Measurements from ENCODE around the gene KCNG3. TPM values are rescaled to one million over a fixed set of nuclear protein-coding genes. Genes with fewer than 3 reads are reported as not detected.
A peak's percentile ranks its signal among the peaks of the same experiment; 100 is the strongest.

KCNG3 gene
- total and polyA plus RNA-seq, 2 of the 13 experiments (the other 11 are each of a cell fraction or from before 2014, with no cell fraction given): 2.8 to 4.8 TPM

DNA sequence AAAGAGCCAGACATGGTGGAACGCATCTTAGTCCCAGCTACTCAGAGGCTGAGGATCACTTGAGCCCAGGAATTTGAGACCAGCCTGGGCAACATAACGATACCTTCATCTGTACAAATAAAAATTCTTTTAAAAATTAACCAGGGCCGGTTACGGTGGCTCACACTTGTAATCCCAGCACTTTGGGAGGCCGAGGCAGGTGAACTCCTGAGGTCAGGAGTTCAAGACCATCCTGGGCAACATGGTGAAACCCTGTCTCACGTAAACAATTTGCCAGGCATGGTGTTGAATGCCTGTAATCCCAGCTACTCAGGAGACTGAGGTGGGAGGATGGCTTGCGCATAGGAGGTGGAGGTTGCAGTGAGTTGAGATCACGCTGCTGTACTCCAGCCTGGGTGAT lies 25.8 kb upstream of the KCNG3 start:
- Histone ChIP-seq H4K20me1 (ENCODE audit: insufficient read depth, low read length) (no peaks in the 10 kb centered on the region), H3K9ac (ENCODE audit: insufficient read depth, low read depth, low read length) (no peak overlapping the region), H3K4me2 (ENCODE audit: low read depth, low read length) (no peak overlapping the region; the same call in 1 of the 2 replicates), H3K9me3 (ENCODE audit: low read length) (no peaks in the 10 kb centered on the region), H3K4me3 (replicated peaks in 1 of 3; ENCODE audit: insufficient read depth in 1 of 3, low read depth in 2 of 3, low read length in 3 of 3) (no peak overlapping the region), H3K27me3 (ENCODE audit: control insufficient read depth in 1 of 2, insufficient read depth in 2 of 2, low read length in 2 of 2) (no peaks in the 10 kb centered on the region), H3K27ac (ENCODE audit: extremely low read length, insufficient read depth, low read length) (no peak overlapping the region), H2AFZ (ENCODE audit: low read length) (no peak overlapping the region), H3K36me3 (replicated peaks in 1 of 2; ENCODE audit: control insufficient read depth in 1 of 2, insufficient read depth in 2 of 2, low read length in 2 of 2) (no peaks in the 10 kb centered on the region; a peak in 1 of 5 replicates), H3K79me2 (ENCODE audit: insufficient read depth, low read length) (no peaks in the 10 kb centered on the region), H3K4me1 (ENCODE audit: insufficient read depth, low read length) (peaks cover 13% of the 10 kb centered on the region)
- peak; percentile 67 for ATAC-seq
- DNase-seq (ENCODE audit: low spot score): peak; percentile 23
- in situ Hi-C loops (cut with HindIII; ENCODE audit: extremely low pct_ligation_motif_present, low pct_unique_long_range_greater_than_20kb): no loop called here
- WGBS (ENCODE audit: low lambda C conversion rate): 51% methylated on average over 8 of the region's 8 CpGs
- no TSS peak for BruUV-seq (replicated peaks)
- ChIA-PET POLR2A (no interaction called here), CTCF (ENCODE audit: low intra/inter-chr PET ratio, low total read pairs) (no interaction called here)
- intact Hi-C loops (cut with micrococcal nuclease; ENCODE audit: unreplicated experiment): no loop called here
- FAIRE-seq: peak; percentile 65
- TF ChIP-seq, protein P1, sequence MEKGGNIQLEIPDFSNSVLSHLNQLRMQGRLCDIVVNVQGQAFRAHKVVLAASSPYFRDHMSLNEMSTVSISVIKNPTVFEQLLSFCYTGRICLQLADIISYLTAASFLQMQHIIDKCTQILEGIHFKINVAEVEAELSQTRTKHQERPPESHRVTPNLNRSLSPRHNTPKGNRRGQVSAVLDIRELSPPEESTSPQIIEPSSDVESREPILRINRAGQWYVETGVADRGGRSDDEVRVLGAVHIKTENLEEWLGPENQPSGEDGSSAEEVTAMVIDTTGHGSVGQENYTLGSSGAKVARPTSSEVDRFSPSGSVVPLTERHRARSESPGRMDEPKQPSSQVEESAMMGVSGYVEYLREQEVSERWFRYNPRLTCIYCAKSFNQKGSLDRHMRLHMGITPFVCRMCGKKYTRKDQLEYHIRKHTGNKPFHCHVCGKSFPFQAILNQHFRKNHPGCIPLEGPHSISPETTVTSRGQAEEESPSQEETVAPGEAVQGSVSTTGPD (CRISPR knock-in tag; IDR thresholded peaks at IDR 0.05): no peak
- peak; percentile 70 for TF ChIP-seq RARA (CRISPR knock-in tag; IDR thresholded peaks at IDR 0.05)
- TF ChIP-seq SOX6 (IDR thresholded peaks at IDR 0.05): no peak
- 0 out of 2 replicates have a peak, but pooled peaks have one; percentile 19 for TF ChIP-seq SOX6 (CRISPR knock-in tag; IDR thresholded peaks at IDR 0.05)
- no peak for TF ChIP-seq TBX3 (IDR thresholded peaks at IDR 0.05; ENCODE audit: borderline replicate concordance)
- TF ChIP-seq HNF4A (CRISPR knock-in tag; IDR thresholded peaks at IDR 0.05): peak; percentile 14; the same call in 1 of the 2 replicates
- 0 out of 2 replicates have a peak, but pooled peaks have one; percentile 14 for TF ChIP-seq NR2F2 (IDR thresholded peaks at IDR 0.05; ENCODE audit: borderline replicate concordance, low read depth)
- TF ChIP-seq ZMYM2 (CRISPR knock-in tag; IDR thresholded peaks at IDR 0.05): peak; percentile 84; the same call in 1 of the 2 replicates
- no peak for TF ChIP-seq MIXL1 (CRISPR knock-in tag; IDR thresholded peaks at IDR 0.05)
- peak; percentile 19; the same call in 1 of the 2 replicates for TF ChIP-seq REPIN1 (CRISPR knock-in tag; IDR thresholded peaks at IDR 0.05; ENCODE audit: borderline replicate concordance, low read depth)
- TF ChIP-seq HMGA1 (CRISPR knock-in tag; conservative IDR thresholded peaks at IDR 0.05): no peak
- TF ChIP-seq POGZ (CRISPR knock-in tag; IDR thresholded peaks at IDR 0.05): peak; percentile 54
- no peak for TF ChIP-seq ZNF747 (CRISPR knock-in tag; IDR thresholded peaks at IDR 0.05; ENCODE audit: borderline replicate concordance)
- peak; percentile 57 for TF ChIP-seq ZMYM4 (CRISPR knock-in tag; IDR thresholded peaks at IDR 0.05)
- TF ChIP-seq RCOR2 (CRISPR knock-in tag; IDR thresholded peaks at IDR 0.05): peak; percentile 46; the same call in 1 of the 2 replicates
- peak; percentile 66; the same call in 1 of the 2 replicates for TF ChIP-seq KDM1A (CRISPR knock-in tag; IDR thresholded peaks at IDR 0.05)
- TF ChIP-seq ZMYM3 (CRISPR knock-in tag; IDR thresholded peaks at IDR 0.05): peak; percentile 72
- TF ChIP-seq NR2F6 (IDR thresholded peaks at IDR 0.05): 0 out of 2 replicates have a peak, but pooled peaks have one; percentile 24
- peak; percentile 49; the same call in 1 of the 2 replicates for TF ChIP-seq NR2F6 (CRISPR knock-in tag; IDR thresholded peaks at IDR 0.05)
- TF ChIP-seq CBX2 (IDR thresholded peaks at IDR 0.05; ENCODE audit: low read depth, low read length): no peak
- no peak for TF ChIP-seq CBX2 (CRISPR knock-in tag; IDR thresholded peaks at IDR 0.05; ENCODE audit: low read depth)
- TF ChIP-seq KAT7 (CRISPR knock-in tag; IDR thresholded peaks at IDR 0.05; ENCODE audit: borderline replicate concordance): no peak
- TF ChIP-seq ZNF460 (CRISPR knock-in tag; IDR thresholded peaks at IDR 0.05; ENCODE audit: borderline replicate concordance): peak; percentile 82; the same call in 1 of the 2 replicates
- peak; percentile 54; the same call in 1 of the 2 replicates for TF ChIP-seq RXRA (CRISPR knock-in tag; IDR thresholded peaks at IDR 0.05)
